Ascending aorta (tissue), 2 donors: ENCODE results near the gene DEPDC5. TPM values are rescaled to one million over a fixed set of nuclear protein-coding genes. Genes with fewer than 3 reads are reported as not detected.

Source experiments
- DNase-seq, 2 donors: peaks; one replicate each; pipeline ENCODE4 v3.0.0-alpha.2; 2019; ENCODE audit warnings: low spot score in 2 of 2
- H3K27ac ChIP-seq, 2 donors: fragments of 200-600 bp; sonication (generic); one replicate each; pipeline ENCODE4 v1.5.1; 2016 to 2017; ENCODE audit warnings: mild to moderate bottlenecking in 1 of 2
- H3K27me3 ChIP-seq: fragments of 200-600 bp; sonication (generic); one replicate; pipeline ENCODE4 v1.5.1; 2017
- H3K36me3 ChIP-seq, 2 donors: fragments of 200-600 bp; sonication (generic); one replicate each; pipeline ENCODE4 v1.5.1; 2016
- H3K4me1 ChIP-seq, 2 donors: fragments of 200-600 bp; sonication (generic); one replicate each; pipeline ENCODE4 v1.5.1; 2016 to 2017; ENCODE audit warnings: mild to moderate bottlenecking in 1 of 2
- H3K4me3 ChIP-seq, 2 donors: fragments of 200-600 bp; sonication (generic); one replicate each; pipeline ENCODE4 v1.5.1; 2016 to 2017; ENCODE audit warnings: mild to moderate bottlenecking in 1 of 2
- H3K9me3 ChIP-seq, 2 donors: fragments of 200-600 bp; sonication (generic); one replicate each; pipeline ENCODE4 v1.5.1; 2016
- CTCF ChIP-seq, 3 experiments: fragments of 200-600 bp in 2 of 3; fragments of 450-650 bp in 1 of 3; sonication (generic) in 2 of 3; IDR thresholded peaks; one replicate each; pipeline ENCODE4 v1.5.1; 2016 to 2019; ENCODE audit warnings: antibody characterized with exemption in 3 of 3, mild to moderate bottlenecking in 1 of 3, moderate library complexity in 1 of 3
- intact Hi-C: fragments of 100-400 bp; cut with DNase I; formaldehyde crosslinking; loops from one replicate; pipeline ENCODE4 v1.15.1; 2023
- total RNA-seq: library from RNA; depleted of rRNA; stranded (reverse); fragments of >200 nt; gene quantifications from one replicate; pipeline ENCODE4 v1.1.0, GENCODE V29; 2016

Gene DEPDC5
- total RNA-seq, 1 donor from 2014 or later, result 5.2 TPM

- Histone ChIP-seq H3K27me3 (no peaks in the 10 kb centered on the region), H3K4me3 (no peak overlapping the region), H3K4me1 (peaks cover 0 to 7% of the 10 kb centered on the region in 2 donors), H3K27ac (no peak overlapping the region), H3K36me3 (peaks cover 30 to 37% of the 10 kb centered on the region in 2 donors), H3K9me3 (no peaks in the 10 kb centered on the region)
- DNase-seq, result no peak
- intact Hi-C loops, result no loop called here
- TF ChIP-seq CTCF (IDR thresholded peaks at IDR 0.05), result no peak
Observed at GRCh38 chr22:31723723-31724122, 30.1 kb upstream of the DEPDC5 start.

- Histone ChIP-seq H3K4me3 (no peak overlapping the region), H3K27me3 (no peaks in the 10 kb centered on the region), H3K27ac (peak overlapping the region; percentile 70 to 77), H3K9me3 (no peaks in the 10 kb centered on the region), H3K4me1 (peaks cover 0 to 7% of the 10 kb centered on the region in 2 donors), H3K36me3 (peaks cover 11 to 20% of the 10 kb centered on the region in 2 donors)
- no peak for TF ChIP-seq CTCF (IDR thresholded peaks at IDR 0.05)
- DNase-seq, result no peak
- intact Hi-C loops, result no loop called here
Observed at GRCh38 chr22:31726692-31727091, 27.1 kb upstream of the DEPDC5 start.

GRCh38 chr22:31728857-31729256 is 25.0 kb upstream of the DEPDC5 start:
- no peak for TF ChIP-seq CTCF (IDR thresholded peaks at IDR 0.05)
- Histone ChIP-seq H3K9me3 (no peaks in the 10 kb centered on the region), H3K4me3 (no peak overlapping the region), H3K27ac (no peak overlapping the region), H3K4me1 (peaks cover 0 to 7% of the 10 kb centered on the region in 2 donors), H3K27me3 (no peaks in the 10 kb centered on the region), H3K36me3 (peaks cover 4 to 7% of the 10 kb centered on the region in 2 donors)
- no peak for DNase-seq
- intact Hi-C loops, result no loop called here

- H3K36me3 ChIP-seq, result peaks cover 3% of the 10 kb centered on the region in 2 donors
- H3K27me3 ChIP-seq, result no peaks in the 10 kb centered on the region
- no peak for TF ChIP-seq CTCF (IDR thresholded peaks at IDR 0.05)
- no peaks in the 10 kb centered on the region for H3K9me3 ChIP-seq
- DNase-seq, result no peak
- peaks cover 0 to 7% of the 10 kb centered on the region in 2 donors for H3K4me1 ChIP-seq
- H3K4me3 ChIP-seq, result no peak overlapping the region
- intact Hi-C loops, result no loop called here
- H3K27ac ChIP-seq, result no peak overlapping the region
Observed at GRCh38 chr22:31730344-31730711, 23.5 kb upstream of the DEPDC5 start.

GRCh38 chr22:31732089-31732829 is 21.6 kb upstream of the DEPDC5 start:
- no peak overlapping the region for H3K4me3 ChIP-seq
- no peak for TF ChIP-seq CTCF (IDR thresholded peaks at IDR 0.05)
- H3K9me3 ChIP-seq, result no peaks in the 10 kb centered on the region
- H3K4me1 ChIP-seq, result no peaks in the 10 kb centered on the region
- H3K27ac ChIP-seq, result no peak overlapping the region
- no peak for DNase-seq
- H3K36me3 ChIP-seq, result peaks cover 0 to 3% of the 10 kb centered on the region in 2 donors
- intact Hi-C loops, result no loop called here
- H3K27me3 ChIP-seq, result no peaks in the 10 kb centered on the region
